ENCODE measurements around the gene STK25.

The STK25 gene

DNA sequence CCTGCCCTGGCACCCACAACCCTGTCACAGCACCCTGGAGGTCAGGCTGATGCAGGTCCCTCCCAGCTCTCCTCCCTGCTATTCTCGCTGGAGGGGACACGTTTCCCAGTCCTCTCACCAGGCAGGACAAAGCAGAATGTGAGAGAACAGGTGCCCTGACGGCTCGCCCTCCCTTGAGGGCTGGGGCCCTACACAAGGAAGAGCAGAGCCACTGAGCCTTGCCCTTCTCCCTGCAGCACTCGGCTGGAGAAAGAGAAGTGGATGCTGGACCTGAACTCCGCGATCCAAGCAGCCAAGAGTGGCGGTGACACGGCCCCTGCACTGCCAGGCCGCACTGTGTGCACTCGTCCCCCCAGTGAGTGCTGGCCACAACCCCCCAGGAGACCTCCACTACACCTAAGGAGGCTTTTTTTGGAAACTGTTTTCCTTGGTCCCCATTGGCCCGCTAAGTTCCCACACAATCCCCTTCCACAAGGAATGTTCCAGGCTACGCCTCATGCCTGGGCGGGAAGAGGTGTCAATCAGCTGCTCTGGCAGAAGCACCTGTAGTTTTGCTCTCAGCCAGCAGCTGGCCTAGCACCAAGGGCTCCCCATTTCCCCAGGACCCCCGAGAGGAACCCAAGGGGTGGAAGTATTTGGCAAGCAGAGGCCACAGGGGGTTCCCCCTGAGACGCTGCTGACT, 17.4 kb downstream of the STK25 start:
- Histone ChIP-seq H3K4me3 (ENCODE audit: severe bottlenecking) (no peak overlapping the region), H3K36me3 (ENCODE audit: low read depth) (peaks cover 7% of the 10 kb centered on the region; the same call in 1 of the 2 replicates), H3K9me3 (ENCODE audit: severe bottlenecking) (no peaks in the 10 kb centered on the region), H3K27me3 (ENCODE audit: insufficient read depth, poor library complexity, severe bottlenecking) (no peaks in the 10 kb centered on the region), H3K4me1 (ENCODE audit: insufficient read depth, poor library complexity, severe bottlenecking) (no peaks in the 10 kb centered on the region), H3K27ac (ENCODE audit: poor library complexity, severe bottlenecking) (no peak overlapping the region)
- TF ChIP-seq, protein P1, sequence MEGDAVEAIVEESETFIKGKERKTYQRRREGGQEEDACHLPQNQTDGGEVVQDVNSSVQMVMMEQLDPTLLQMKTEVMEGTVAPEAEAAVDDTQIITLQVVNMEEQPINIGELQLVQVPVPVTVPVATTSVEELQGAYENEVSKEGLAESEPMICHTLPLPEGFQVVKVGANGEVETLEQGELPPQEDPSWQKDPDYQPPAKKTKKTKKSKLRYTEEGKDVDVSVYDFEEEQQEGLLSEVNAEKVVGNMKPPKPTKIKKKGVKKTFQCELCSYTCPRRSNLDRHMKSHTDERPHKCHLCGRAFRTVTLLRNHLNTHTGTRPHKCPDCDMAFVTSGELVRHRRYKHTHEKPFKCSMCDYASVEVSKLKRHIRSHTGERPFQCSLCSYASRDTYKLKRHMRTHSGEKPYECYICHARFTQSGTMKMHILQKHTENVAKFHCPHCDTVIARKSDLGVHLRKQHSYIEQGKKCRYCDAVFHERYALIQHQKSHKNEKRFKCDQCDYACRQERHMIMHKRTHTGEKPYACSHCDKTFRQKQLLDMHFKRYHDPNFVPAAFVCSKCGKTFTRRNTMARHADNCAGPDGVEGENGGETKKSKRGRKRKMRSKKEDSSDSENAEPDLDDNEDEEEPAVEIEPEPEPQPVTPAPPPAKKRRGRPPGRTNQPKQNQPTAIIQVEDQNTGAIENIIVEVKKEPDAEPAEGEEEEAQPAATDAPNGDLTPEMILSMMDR (IDR thresholded peaks at IDR 0.05; ENCODE audit: poor library complexity, severe bottlenecking): no peak
- no peak for DNase-seq (ENCODE audit: low spot score)
- ATAC-seq (ENCODE audit: low read depth): no peak

DNA sequence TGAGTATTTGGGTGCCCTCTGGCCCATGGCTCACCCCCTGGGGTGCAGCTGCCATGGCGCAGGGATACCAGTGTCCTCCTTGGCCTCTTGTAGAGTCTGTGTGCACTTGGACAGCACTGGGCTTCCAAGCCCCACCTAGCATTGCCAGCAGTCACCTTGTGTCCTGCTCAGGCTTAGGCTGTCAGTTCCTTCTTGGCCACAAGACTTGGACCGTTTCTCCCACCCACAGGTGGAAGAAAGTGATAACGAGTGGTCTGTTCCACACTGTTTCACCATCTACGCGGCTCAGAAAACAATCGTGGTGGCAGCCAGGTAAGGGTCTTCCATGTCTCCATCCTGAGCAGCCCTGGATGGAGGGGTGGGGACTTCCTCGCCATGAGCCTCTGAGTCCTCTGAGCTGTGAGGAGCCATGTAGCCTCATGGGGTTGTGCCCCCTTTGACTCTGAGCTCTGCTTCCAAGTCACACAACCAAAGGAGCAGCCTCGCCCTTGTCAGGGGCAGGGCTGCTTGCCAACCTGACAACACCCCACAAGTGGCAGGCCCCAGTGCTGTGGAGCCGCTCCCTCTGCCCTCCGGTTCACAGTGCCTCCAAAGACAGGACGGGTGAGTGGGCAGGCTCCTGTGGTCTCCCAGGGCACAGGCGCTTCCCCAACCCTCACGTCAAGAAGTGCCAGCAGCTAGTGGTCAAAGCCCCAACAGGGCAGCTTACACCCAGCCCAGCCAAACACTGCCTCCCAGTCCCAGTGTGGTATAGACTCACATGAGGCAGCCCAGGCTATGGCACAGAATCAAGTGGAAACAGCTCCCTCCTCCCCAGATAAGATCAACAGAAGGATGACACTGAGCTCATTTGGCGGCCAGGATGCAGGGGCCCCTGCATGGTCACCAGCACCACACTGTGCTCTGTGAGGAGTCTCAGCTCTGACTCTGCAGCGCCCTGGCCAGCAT, 18.4 kb downstream of the STK25 start:
- DNase-seq (ENCODE audit: low spot score) (no peak), ATAC-seq (ENCODE audit: low read depth) (peak; percentile 37; the same call in 2 of the 3 replicates)
- TF ChIP-seq, protein P1 (IDR thresholded peaks at IDR 0.05; ENCODE audit: poor library complexity, severe bottlenecking): no peak
- H3K4me3 ChIP-seq (ENCODE audit: severe bottlenecking): no peak overlapping the region
- no peaks in the 10 kb centered on the region for H3K9me3 ChIP-seq (ENCODE audit: severe bottlenecking)
- H3K27me3 ChIP-seq (ENCODE audit: insufficient read depth, poor library complexity, severe bottlenecking): no peaks in the 10 kb centered on the region
- peaks cover 6% of the 10 kb centered on the region; the same call in 1 of the 2 replicates for H3K36me3 ChIP-seq (ENCODE audit: low read depth)
- no peak overlapping the region for H3K27ac ChIP-seq (ENCODE audit: poor library complexity, severe bottlenecking)
- no peaks in the 10 kb centered on the region for H3K4me1 ChIP-seq (ENCODE audit: insufficient read depth, poor library complexity, severe bottlenecking)

DNA sequence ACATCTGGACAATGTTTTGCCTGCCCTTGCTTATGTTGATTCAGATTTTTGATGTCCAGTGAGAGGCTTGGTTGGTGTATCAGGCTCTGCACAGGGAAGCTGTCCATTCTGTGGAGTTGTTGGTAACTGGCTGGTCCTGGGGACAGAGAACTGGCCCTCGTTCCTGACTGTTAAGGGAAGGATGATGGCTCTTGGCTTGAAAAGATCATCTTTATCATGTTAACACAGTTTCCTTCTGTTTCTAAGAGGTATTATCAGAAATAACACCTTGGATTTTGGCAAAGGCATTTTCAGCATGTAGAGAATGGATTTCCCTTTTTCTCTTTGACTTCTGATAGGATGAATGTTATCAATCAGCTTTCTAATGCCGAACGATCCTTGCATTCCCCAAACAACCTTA, 19.3 kb downstream of the STK25 start:
- DNase-seq (ENCODE audit: low spot score) (no peak), ATAC-seq (ENCODE audit: low read depth) (no peak)
- H3K36me3 ChIP-seq (ENCODE audit: low read depth): no peaks in the 10 kb centered on the region
- no peak overlapping the region for H3K4me3 ChIP-seq (ENCODE audit: severe bottlenecking)
- TF ChIP-seq, protein P1 (IDR thresholded peaks at IDR 0.05; ENCODE audit: poor library complexity, severe bottlenecking): no peak
- H3K27ac ChIP-seq (ENCODE audit: poor library complexity, severe bottlenecking): no peak overlapping the region
- no peaks in the 10 kb centered on the region for H3K27me3 ChIP-seq (ENCODE audit: insufficient read depth, poor library complexity, severe bottlenecking)
- H3K4me1 ChIP-seq (ENCODE audit: insufficient read depth, poor library complexity, severe bottlenecking): no peaks in the 10 kb centered on the region
- no peaks in the 10 kb centered on the region for H3K9me3 ChIP-seq (ENCODE audit: severe bottlenecking)

DNA sequence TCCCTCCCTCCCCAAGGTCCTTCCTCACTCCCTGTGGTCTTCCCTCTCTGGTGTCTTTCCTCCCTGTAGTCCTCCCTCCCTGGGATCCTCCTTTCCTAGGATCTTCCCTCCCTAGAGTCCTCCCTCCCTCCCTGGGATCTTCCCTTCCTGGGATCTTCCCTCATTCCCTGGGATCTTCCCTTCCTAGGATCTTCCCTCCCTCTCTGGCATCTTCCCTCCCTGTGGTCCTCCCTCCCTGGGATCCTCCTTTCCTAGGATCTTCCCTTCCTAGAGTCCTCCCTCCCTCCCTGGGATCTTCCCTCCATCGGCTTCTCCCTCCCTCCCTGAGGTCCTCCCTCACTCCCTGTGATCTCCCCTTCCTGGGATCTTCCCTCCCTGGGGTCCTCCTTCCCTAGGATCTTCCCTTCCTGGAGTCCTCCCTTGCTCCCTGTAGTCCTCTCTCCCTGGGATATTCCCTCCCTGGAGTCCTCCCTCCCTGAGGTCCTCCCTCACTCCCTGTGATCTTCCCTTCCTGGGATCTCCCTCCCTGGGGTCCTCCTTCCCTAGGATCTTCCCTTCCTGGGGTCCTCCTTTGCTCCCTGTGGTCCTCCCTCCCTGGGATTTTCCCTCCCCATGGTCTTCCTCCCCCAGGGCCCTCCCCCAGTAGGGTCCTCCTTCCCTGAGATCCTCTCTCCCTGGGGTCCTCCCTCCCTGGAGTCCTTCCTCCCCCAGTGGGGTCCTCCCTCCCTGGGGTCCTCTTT, 23.0 kb downstream of the STK25 start:
- H3K9me3 ChIP-seq (ENCODE audit: severe bottlenecking): no peaks in the 10 kb centered on the region
- TF ChIP-seq, protein P1 (IDR thresholded peaks at IDR 0.05; ENCODE audit: poor library complexity, severe bottlenecking): no peak
- no peak for ATAC-seq (ENCODE audit: low read depth)

More for the DNA sequence above, 23.0 kb downstream of the STK25 start:
- no peaks in the 10 kb centered on the region for H3K27me3 ChIP-seq (ENCODE audit: insufficient read depth, poor library complexity, severe bottlenecking)
- no peak overlapping the region for H3K27ac ChIP-seq (ENCODE audit: poor library complexity, severe bottlenecking)
- no peak overlapping the region for H3K4me3 ChIP-seq (ENCODE audit: severe bottlenecking)
- H3K36me3 ChIP-seq (ENCODE audit: low read depth): no peaks in the 10 kb centered on the region
- no peak for DNase-seq (ENCODE audit: low spot score)
- no peaks in the 10 kb centered on the region for H3K4me1 ChIP-seq (ENCODE audit: insufficient read depth, poor library complexity, severe bottlenecking)

All from RWPE2 (cell line).